HepG2 (cell line): Measurements from ENCODE around the gene ACTN4. TPM values are rescaled to one million over a fixed set of nuclear protein-coding genes. Genes with fewer than 3 reads are reported as not detected.

Source experiments
- ATAC-seq: fragments of 200-7000 bp; cut with Tn5 transposase; 3 replicates; pipeline ENCODE4 v1.9.1; 2020; ENCODE audit warnings: mild to moderate bottlenecking, moderate library complexity
- BruUV-seq: library from RNA; stranded (reverse); fragments of 400-500 nt; replicated peaks from 2 replicates; lab custom pipeline; 2021; lab: Mats Ljungman, UMichigan
- CTCF ChIA-PET: fragments of 300-600 bp; formaldehyde crosslinking; extraction: SDS; loops from one replicate; lab custom pipeline; 2021; ENCODE audit warnings: low total read pairs, inconsistent platforms, low intra/inter-chr PET ratio; lab: Yijun Ruan, JAX
- POLR2A ChIA-PET: fragments of 350-600 bp; sonication (Branson Sonifier 250); formaldehyde crosslinking; loops from one replicate; lab custom pipeline; 2020; ENCODE audit warnings: antibody characterized with exemption, inconsistent platforms; lab: Yijun Ruan, JAX
- DNase-seq: peaks from one replicate; pipeline ENCODE4 v3.0.0-alpha.2; 2015; ENCODE audit warnings: low spot score
- FAIRE-seq: peaks from 3 replicates; lab custom pipeline; 2011; peaks lifted over from hg19 to GRCh38; lab: Jason Lieb, UNC
- H2AFZ ChIP-seq: one replicate; pipeline ENCODE4 v1.6.1; 2011; ENCODE audit warnings: low read length, inconsistent platforms
- H3K27ac ChIP-seq: fragments of 300-600 bp; 3 replicates; pipeline ENCODE4 v1.8.0; 2011; ENCODE audit warnings: mixed run types, mild to moderate bottlenecking, mixed read lengths, low read length, inconsistent platforms; ENCODE audit not compliant: insufficient read depth; ENCODE audit errors: extremely low read length
- H3K27me3 ChIP-seq, 2 experiments: fragments of 200-600 bp in 1 of 2; 2 replicates in 1 of 2; 3 replicates in 1 of 2; pipeline versions ENCODE4 v1.6.0 to v1.8.0; 2011; ENCODE audit warnings: low read length in 2 of 2, mild to moderate bottlenecking in 2 of 2, moderate library complexity in 2 of 2, inconsistent platforms in 1 of 2; ENCODE audit not compliant: insufficient read depth in 2 of 2, control insufficient read depth in 1 of 2
- H3K36me3 ChIP-seq, 2 experiments: fragments of 200-600 bp in 1 of 2; replicated peaks in 1 of 2; 2 replicates in 1 of 2; 3 replicates in 1 of 2; pipeline versions ENCODE4 v1.5.1 to v1.8.0; 2011; ENCODE audit warnings: low read length in 2 of 2, inconsistent platforms in 1 of 2; ENCODE audit not compliant: insufficient read depth in 2 of 2, control insufficient read depth in 1 of 2
- H3K4me1 ChIP-seq: 2 replicates; pipeline ENCODE4 v1.5.1; 2012; ENCODE audit warnings: low read length, inconsistent platforms; ENCODE audit not compliant: insufficient read depth
- H3K4me2 ChIP-seq: 2 replicates; pipeline ENCODE4 v1.6.0; 2011; ENCODE audit warnings: low read depth, low read length, inconsistent platforms
- H3K4me3 ChIP-seq, 3 experiments: fragments of 200-600 bp in 1 of 3; sonication (generic), shearing (Covaris generic) in 1 of 3; replicated peaks in 1 of 3; 2 replicates each; pipeline ENCODE4 v1.5.1; 2011 to 2016; ENCODE audit warnings: low read length in 3 of 3, inconsistent platforms in 2 of 3, low read depth in 2 of 3, mild to moderate bottlenecking in 2 of 3, control low read depth in 1 of 3, mixed read lengths in 1 of 3; ENCODE audit not compliant: insufficient read depth in 1 of 3
- H3K79me2 ChIP-seq: one replicate; pipeline ENCODE4 v1.6.1; 2011; ENCODE audit warnings: low read length, inconsistent platforms; ENCODE audit not compliant: insufficient read depth
- H3K9ac ChIP-seq: 2 replicates; pipeline ENCODE4 v1.6.0; 2011; ENCODE audit warnings: mild to moderate bottlenecking, low read depth, low read length, inconsistent platforms; ENCODE audit not compliant: insufficient read depth
- H3K9me3 ChIP-seq: 2 replicates; pipeline ENCODE4 v1.5.1; 2012; ENCODE audit warnings: mild to moderate bottlenecking, low read length
- H4K20me1 ChIP-seq: 2 replicates; pipeline ENCODE4 v1.6.0; 2011; ENCODE audit warnings: inconsistent platforms, mild to moderate bottlenecking, low read length, moderate library complexity; ENCODE audit not compliant: insufficient read depth
- AGO2 ChIP-seq: fragments of 200-400 bp; formaldehyde crosslinking; optimal IDR thresholded peaks from 2 replicates; pipeline ENCODE3; 2017; ENCODE audit warnings: mild to moderate bottlenecking, low read depth, low read length, moderate library complexity
- RBM22 ChIP-seq: fragments of 200-400 bp; formaldehyde crosslinking; optimal IDR thresholded peaks from 2 replicates; pipeline ENCODE3; 2017; ENCODE audit warnings: mild to moderate bottlenecking, low read length, moderate library complexity
- ZBTB33 ChIP-seq: sonication (generic); formaldehyde crosslinking; IDR thresholded peaks from 2 replicates; pipeline ENCODE4 v1.4.0; 2020; ENCODE audit warnings: missing genetic modification reagents
- ZNF350 ChIP-seq: sonication (generic); formaldehyde crosslinking; IDR thresholded peaks from 2 replicates; pipeline ENCODE4 v1.4.0; 2020; ENCODE audit warnings: mild to moderate bottlenecking, low read depth, missing genetic modification reagents, borderline replicate concordance
- ZNF629 ChIP-seq: sonication (generic); formaldehyde crosslinking; conservative IDR thresholded peaks from 2 replicates; pipeline ENCODE4 v1.5.0; 2020; ENCODE audit warnings: missing genetic modification reagents
- WGBS: methylation state at CpG from one replicate; pipeline ENCODE4 v1.1.6; 2017; ENCODE audit warnings: low lambda C conversion rate; 5-methylcytosine and 5-hydroxymethylcytosine counted together
- in situ Hi-C: cut with HindIII; loops from 2 replicates; pipeline ENCODE4 v1.10.0; 2017; ENCODE audit warnings: low pct_unique_long_range_greater_than_20kb; ENCODE audit not compliant: extremely low pct_ligation_motif_present
- intact Hi-C: fragments of 100-400 bp; cut with micrococcal nuclease; formaldehyde crosslinking; loops from one replicate; pipeline ENCODE4 v1.10.0; 2022; ENCODE audit not compliant: unreplicated experiment
- polyA plus RNA-seq, 8 experiments: library from polyadenylated mRNA; depleted of rRNA in 3 of 8; stranded (reverse) in 7 of 8; unstranded in 1 of 8; fragments of >200 nt; fragmentation: Illumina TruSeq in 4 of 8; extraction: Trizol in 4 of 8; gene quantifications; 2 replicates each; pipeline versions ENCODE4 v1.2.1 to v1.2.3, GENCODE V29; 2011 to 2016; ENCODE audit warnings: low read depth in 4 of 8, missing spikeins in 1 of 8, mixed read lengths in 1 of 8; ENCODE audit not compliant: insufficient read depth in 1 of 8
- total RNA-seq, 5 experiments: library from RNA; depleted of rRNA; stranded (reverse); fragments of >200 nt; fragmentation: Illumina TruSeq; extraction: Trizol; gene quantifications; 2 replicates each; pipeline ENCODE4 v1.2.3, GENCODE V29; 2016; ENCODE audit warnings: low read depth in 1 of 5

The ACTN4 gene
- total and polyA plus RNA-seq, 2 of the 13 experiments (the other 11 are each of a cell fraction or from before 2014, with no cell fraction given), result 171 to 192 TPM

GRCh38 chr19:38720559-38721236, 73.2 kb downstream of the ACTN4 start:
- Histone ChIP-seq H3K4me1 (peaks cover 50% of the 10 kb centered on the region), H3K9me3 (no peaks in the 10 kb centered on the region), H3K4me3 (no peak overlapping the region), H3K4me2 (no peak overlapping the region), H4K20me1 (no peaks in the 10 kb centered on the region), H3K27ac (peak overlapping the region; percentile 82), H3K79me2 (no peaks in the 10 kb centered on the region), H2AFZ (no peak overlapping the region), H3K9ac (peak overlapping the region; percentile 63), H3K27me3 (no peaks in the 10 kb centered on the region), H3K36me3 (peaks cover 27 to 67% of the 10 kb centered on the region in 2 experiments)
- 90% methylated on average over 10 of the region's 15 CpGs for WGBS
- DNase-seq (no peak), ATAC-seq (no peak), FAIRE-seq (no peak)
- ChIA-PET POLR2A (interaction anchor here (1.2 to 3.2 kb wide), 5 partner anchors 19 to 128 kb away, joined by 3 to 13 read pairs (median 4); partner anchors contain the start of gene ACTN4), CTCF (no interaction called here)
- no TSS peak for BruUV-seq
- in situ Hi-C loops, result no loop called here
- peak; percentile 82 for TF ChIP-seq ZNF629
- peak; percentile 92 for TF ChIP-seq ZBTB33 (CRISPR knock-in tag)
- no peak for TF ChIP-seq ZNF350
- peak; percentile 78 for TF ChIP-seq RBM22
- peak; percentile 0 for TF ChIP-seq AGO2
- intact Hi-C loops, result loop anchor here (5.0 kb wide), 1 partner anchor 68 kb away; no protein-coding TSS in a partner anchor
